Measurements from ENCODE around the gene ZSWIM2.
"Not testable (repeated sequence)": the region's sequence is repeated elsewhere in the genome, so short reads cannot be mapped to it uniquely, and the experiment has no call there.

ZSWIM2 gene

DNA sequence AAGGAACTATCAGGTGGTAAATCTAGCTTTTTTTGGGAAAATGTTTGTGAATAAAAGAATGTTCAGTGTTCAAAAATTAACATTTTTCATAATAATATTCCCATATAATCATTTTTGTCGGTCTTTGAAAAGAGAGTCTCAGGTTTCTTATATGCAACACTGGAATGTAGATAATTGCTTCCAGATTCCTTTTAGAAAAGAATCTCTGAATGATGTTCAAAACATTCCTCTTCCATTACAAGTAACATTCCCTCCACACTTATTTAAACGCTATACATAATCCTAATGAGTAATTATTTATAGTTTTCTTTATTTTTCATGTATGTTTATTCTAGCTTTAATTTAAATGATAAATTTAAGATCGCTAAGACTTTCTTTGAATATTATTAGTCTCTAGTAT lies 7.0 kb downstream of the ZSWIM2 start:
- no peak for DNase-seq

DNA sequence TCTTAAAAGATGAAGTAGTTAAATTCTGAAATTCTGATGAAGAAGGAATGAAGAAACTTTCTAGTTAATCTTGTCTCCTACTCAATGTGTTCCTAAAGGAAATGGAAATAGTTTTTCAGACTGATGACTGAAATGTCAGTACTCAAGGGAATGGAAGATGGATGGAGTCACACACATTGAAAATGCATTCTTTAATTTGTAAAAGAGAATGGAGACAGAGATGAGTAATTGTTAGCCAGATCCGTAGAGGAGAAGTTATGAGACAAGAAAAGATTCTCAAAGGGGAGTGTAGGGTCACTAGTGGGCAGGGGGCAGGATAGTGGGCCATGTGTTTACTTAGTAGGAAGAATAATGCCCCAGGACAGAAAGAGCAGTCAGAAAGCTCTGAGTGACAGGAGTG lies 13.3 kb downstream of the ZSWIM2 start:
- no peak for DNase-seq

DNA sequence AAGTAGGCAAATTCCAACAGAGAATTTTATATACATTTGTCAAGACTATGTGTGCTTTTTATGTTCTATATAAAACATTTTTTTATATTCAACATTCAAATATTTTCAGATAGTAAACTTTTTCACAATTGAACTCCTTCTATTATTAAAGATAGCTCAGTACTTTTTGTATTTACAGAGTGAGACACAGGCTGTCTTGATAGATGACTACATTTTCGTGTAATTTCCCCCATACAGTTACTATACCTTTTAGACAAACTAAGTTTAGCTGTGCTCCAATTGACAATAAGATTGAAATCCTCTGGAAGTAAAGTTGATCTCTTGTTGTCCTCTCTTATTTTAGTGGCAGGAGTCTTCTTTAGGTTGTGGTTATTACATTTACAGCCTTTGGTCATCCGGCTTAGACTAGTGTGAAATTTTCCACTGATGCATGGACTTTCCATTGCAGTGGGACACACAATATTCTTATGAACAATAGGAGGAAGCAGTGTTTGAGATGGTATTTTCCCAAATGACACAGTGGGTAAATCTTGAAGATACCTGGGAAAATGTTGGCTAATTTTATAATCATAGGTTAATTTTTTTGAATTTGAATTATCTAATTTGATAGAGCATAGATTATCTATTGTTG lies 21.0 kb downstream of the ZSWIM2 start:
- no peak for DNase-seq

DNA sequence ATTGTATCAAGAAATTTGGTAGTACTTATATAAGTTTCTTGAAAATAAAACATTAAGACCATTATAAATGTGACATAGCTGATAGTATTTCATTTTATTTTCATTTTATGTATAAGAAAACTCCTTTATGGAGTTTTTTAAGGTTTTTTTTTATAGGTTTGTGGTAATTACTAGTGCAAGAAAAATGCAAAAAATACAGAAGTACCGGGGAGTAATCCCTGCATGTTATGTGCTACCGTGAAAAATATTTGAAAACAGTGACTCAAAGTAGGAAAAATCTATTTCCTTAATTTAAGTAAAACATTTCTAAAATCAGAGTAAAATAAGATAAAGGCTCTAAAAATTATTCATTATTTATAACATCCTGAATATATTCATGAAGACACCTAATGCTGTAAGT lies 21.6 kb downstream of the ZSWIM2 start:
- DNase-seq: no peak

DNA sequence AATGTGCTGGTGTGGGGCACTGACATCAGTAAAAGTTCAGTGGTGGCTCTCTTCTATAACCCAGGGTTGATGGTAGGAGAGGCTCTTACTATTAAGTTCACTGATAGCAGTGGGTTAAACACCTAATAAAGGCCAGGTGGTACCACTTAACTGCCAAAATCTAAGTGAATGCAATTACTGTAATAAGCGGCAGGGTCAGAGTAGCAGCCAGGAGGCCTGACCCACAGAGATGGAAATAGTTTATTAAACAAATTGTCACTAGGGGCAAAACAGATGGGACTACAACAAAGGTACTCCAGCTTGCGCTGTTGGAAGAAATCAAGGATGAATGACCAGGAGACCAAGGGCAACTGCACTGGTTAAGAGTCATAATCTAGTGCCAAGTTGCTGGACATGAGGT lies 26.6 kb downstream of the ZSWIM2 start:
- DNase-seq: no peak

DNA sequence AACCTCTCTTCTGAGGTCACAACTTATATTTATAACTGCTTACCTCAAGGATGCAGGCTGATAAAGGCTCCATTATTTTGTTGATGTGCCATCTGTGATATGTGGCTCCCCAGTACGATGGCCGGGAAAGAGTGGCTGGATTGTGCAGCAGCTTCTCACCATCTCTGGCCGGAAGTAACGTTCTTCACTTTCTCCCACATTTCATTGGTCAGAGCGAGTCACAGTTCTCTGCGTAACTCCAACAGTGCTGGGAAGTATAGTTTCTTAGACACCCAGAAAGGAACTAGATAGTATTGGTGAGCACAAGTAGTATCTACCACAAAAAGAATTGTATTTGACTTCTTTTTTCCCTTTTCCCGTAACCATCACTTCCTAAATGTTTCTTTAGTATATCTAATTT lies 28.7 kb downstream of the ZSWIM2 start:
- DNase-seq: no peak

DNA sequence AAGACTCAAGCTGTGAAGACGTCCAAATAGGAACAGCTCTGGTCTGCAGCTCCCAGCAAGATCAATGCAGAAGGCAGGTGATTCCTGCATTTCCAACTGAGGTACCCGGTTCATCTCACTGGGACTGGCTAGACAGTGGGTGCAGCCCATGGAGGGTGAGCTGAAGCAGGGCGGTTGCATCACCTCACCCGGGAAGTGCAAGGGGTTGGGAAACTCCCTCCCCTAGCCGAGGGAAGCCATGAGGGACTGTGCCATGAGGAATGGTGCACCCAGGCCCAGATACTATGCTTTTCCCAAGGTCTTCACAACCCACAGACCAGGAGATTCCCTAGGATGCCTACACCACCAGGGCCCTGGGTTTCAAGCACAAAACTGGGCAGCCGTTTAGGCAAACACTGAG lies 37.2 kb downstream of the ZSWIM2 start:
- not testable (repeated sequence) for DNase-seq

DNA sequence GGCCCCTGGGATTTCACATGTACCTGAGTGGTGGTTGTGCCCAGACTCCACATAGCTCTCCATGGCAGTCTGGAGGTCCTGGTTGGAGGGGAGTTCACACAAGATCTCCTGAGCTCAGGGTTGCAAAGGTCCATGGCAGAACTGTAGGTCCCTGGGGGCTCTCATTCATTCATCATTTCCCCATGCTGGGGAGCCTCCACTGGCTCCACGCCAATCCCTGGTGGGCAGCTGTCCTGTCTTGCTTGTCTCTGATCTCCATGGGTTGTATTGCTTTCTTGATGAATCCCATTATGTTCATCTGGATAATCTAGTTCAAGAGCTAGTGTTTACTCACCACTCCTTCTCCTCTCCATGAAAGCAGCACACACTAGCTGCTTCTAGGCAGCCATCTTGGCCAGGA lies 42.4 kb downstream of the ZSWIM2 start:
- DNase-seq: no peak

DNA sequence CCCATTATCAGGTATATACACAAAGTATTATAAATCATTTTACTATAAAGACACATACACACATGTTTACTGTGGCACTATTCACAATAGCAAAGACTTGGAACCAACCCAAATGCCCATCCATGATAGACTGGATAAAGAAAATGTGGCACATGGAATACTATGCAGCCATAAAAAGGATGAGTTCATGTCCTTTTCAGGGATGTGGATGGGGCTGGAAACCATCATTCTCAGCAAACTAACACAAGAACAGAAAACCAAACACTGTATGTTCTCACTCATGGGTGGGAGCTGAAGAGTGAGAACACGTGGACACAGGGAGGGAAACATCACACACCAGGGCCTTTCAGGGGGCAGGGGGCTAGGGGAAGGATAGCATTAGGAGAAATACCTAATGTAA lies 50.4 kb downstream of the ZSWIM2 start:
- not testable (repeated sequence) for DNase-seq

DNA sequence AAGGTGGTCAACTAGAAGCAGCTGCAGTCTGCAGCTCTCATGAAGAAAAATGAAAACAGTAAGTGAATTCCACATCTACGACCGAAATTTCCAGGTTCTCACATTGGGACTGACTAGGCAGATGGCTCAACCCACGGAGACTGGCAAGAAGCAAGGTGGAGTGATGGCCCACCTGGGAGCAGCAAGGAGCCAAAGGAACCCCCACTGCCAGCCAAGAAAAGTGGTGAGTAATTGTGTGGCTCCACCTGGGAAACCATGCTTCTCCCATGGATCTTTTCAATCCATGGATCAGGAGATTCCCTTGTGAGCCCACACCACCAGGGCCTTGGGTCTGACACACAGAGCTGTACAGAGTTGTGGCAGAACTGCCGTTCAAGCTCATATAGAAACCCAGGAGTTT lies 64.0 kb downstream of the ZSWIM2 start:
- DNase-seq: no peak

DNA sequence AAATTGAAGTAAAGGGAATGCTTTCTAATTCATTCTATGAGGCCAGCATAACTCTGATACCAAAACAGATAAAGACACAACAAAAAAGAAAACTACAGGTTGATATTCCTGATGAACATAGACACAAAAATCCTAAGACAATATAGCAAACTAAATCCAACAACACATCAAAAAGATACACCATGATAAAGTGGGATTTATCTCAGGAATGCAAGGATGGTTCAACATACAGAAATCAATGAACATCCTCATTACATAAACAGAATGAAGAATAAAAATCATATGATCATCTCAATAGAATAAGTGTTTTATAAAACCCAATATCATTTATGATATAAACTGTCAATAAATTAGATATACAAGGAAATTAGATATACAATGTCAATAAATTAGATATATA lies 65.7 kb downstream of the ZSWIM2 start:
- DNase-seq: no peak

DNA sequence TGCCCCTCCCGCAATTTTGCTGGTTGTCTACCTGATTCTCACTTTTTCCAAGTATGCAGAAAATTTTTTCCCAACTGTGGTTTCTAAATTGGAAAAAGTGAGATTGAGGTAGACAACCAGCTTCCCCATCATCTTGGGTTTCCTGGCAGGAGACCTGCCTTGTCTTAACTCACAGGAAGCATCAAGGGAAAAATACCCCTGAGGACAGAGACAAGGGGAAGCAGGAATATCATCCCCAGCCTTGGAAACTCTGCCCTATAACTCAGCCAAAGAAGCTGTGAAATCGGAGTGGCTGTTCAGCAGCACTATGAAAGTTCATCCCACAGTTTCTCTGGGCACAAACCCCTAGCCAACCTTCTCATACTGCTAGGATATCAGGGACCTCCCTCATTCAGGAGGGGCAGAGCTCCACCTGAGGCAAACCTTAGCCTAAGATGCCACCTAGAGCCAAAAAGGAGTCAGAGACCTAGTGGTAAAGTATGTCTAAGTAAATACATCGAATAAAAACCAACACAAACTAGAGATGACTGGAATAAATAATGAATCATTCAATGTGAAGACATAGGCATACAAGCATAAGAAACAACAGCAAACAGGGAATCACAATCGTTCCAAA lies 68.2 kb downstream of the ZSWIM2 start:
- no peak for DNase-seq
